H1 (cell line): ENCODE results near the gene BTG3. TPM values are rescaled to one million over a fixed set of nuclear protein-coding genes. Genes with fewer than 3 reads are reported as not detected.

Source experiments
- CTCF ChIA-PET: fragments of 300-600 bp; sonication (Branson Sonifier 250); formaldehyde crosslinking; loops from one replicate; lab custom pipeline; 2021; ENCODE audit not compliant: partially characterized antibody; lab: Charles Lee
- POLR2A ChIA-PET: fragments of 300-600 bp; sonication (Branson Sonifier 250); formaldehyde crosslinking; loops from one replicate; lab custom pipeline; 2021; ENCODE audit warnings: inconsistent platforms; ENCODE audit not compliant: partially characterized antibody; lab: Charles Lee
- DNase-seq, 2 experiments: peaks; one replicate each; pipeline versions ENCODE4 v3.0.0 to v3.0.0-alpha.2; 2010 to 2022; ENCODE audit warnings: low spot score in 2 of 2, low read depth in 1 of 2, mixed read lengths in 1 of 2
- FAIRE-seq: peaks from 2 replicates; lab custom pipeline; 2011; peaks lifted over from hg19 to GRCh38; lab: Jason Lieb, UNC
- H2AFZ ChIP-seq: 2 replicates; pipeline ENCODE4 v1.8.1; 2012; ENCODE audit warnings: low read length, inconsistent platforms
- H2AK5ac ChIP-seq: 2 replicates; pipeline ENCODE4 v1.6.1; 2013; ENCODE audit warnings: low read depth, low read length
- H2BK120ac ChIP-seq: replicated peaks from 2 replicates; pipeline ENCODE3; 2013; ENCODE audit warnings: low read depth, low read length, inconsistent platforms
- H2BK12ac ChIP-seq: 2 replicates; pipeline ENCODE4 v1.6.1; 2013; ENCODE audit warnings: low read depth, low read length
- H2BK15ac ChIP-seq: 2 replicates; pipeline ENCODE4 v1.6.1; 2013; ENCODE audit warnings: low read length
- H2BK20ac ChIP-seq: 2 replicates; pipeline ENCODE4 v1.6.1; 2013; ENCODE audit warnings: low read length
- H2BK5ac ChIP-seq: 2 replicates; pipeline ENCODE4 v1.6.1; 2013; ENCODE audit warnings: low read depth, low read length
- H3K14ac ChIP-seq: 2 replicates; pipeline ENCODE4 v1.6.1; 2013; ENCODE audit warnings: inconsistent platforms; ENCODE audit not compliant: insufficient read length
- H3K18ac ChIP-seq: 2 replicates; pipeline ENCODE4 v1.6.1; 2013; ENCODE audit warnings: low read length; ENCODE audit errors: extremely low read depth
- H3K23ac ChIP-seq: 2 replicates; pipeline ENCODE4 v1.6.1; 2013; ENCODE audit warnings: inconsistent platforms; ENCODE audit not compliant: insufficient read length
- H3K23me2 ChIP-seq: 2 replicates; pipeline ENCODE4 v1.6.1; 2013; ENCODE audit warnings: low read depth, low read length
- H3K27ac ChIP-seq: 2 replicates; pipeline ENCODE4 v1.6.1; 2011; ENCODE audit warnings: low read depth, low read length, inconsistent platforms
- H3K27me3 ChIP-seq, 4 experiments: replicated peaks in 1 of 4; 1 replicate in 1 of 4; 2 replicates in 3 of 4; pipeline versions ENCODE4 v1.6.1 to v1.8.1; 2011 to 2013; ENCODE audit warnings: low read length in 3 of 4, mild to moderate bottlenecking in 3 of 4, inconsistent platforms in 2 of 4, mixed read lengths in 2 of 4, moderate library complexity in 1 of 4; ENCODE audit not compliant: control insufficient read depth in 3 of 4, insufficient read depth in 3 of 4; ENCODE audit errors: extremely low read depth in 1 of 4
- H3K36me3 ChIP-seq, 4 experiments: 2 replicates each; pipeline versions ENCODE4 v1.6.1 to v1.8.1; 2011 to 2013; ENCODE audit warnings: mild to moderate bottlenecking in 4 of 4, low read length in 3 of 4, moderate library complexity in 2 of 4, control low read depth in 1 of 4, inconsistent platforms in 1 of 4; ENCODE audit not compliant: insufficient read depth in 4 of 4, control insufficient read depth in 2 of 4
- H3K4ac ChIP-seq: replicated peaks from 2 replicates; pipeline ENCODE3; 2013; ENCODE audit warnings: low read length, low read depth, mixed read lengths, inconsistent platforms; ENCODE audit not compliant: insufficient read length
- H3K4me1 ChIP-seq, 4 experiments: replicated peaks in 1 of 4; 1 replicate in 1 of 4; 2 replicates in 3 of 4; pipeline versions ENCODE4 v1.6.1 to v1.8.1; 2011 to 2013; ENCODE audit warnings: low read length in 3 of 4, inconsistent platforms in 2 of 4, mixed read lengths in 1 of 4; ENCODE audit not compliant: insufficient read depth in 4 of 4, control insufficient read depth in 3 of 4
- H3K4me2 ChIP-seq, 2 experiments: 2 replicates each; pipeline versions ENCODE4 v1.6.1 to v1.8.1; 2011 to 2013; ENCODE audit warnings: low read depth in 2 of 2, low read length in 2 of 2, control low read depth in 1 of 2, inconsistent platforms in 1 of 2, mild to moderate bottlenecking in 1 of 2; ENCODE audit not compliant: insufficient read depth in 1 of 2
- H3K4me3 ChIP-seq, 4 experiments: fragments of 200-600, 300-600 bp in 1 of 4; sonication (generic), shearing (Covaris generic), sonication (Bioruptor Twin) in 1 of 4; 2 replicates each; pipeline versions ENCODE4 v1.5.1 to v1.8.1; 2011 to 2016; ENCODE audit warnings: low read length in 4 of 4, low read depth in 3 of 4, control low read depth in 2 of 4, inconsistent platforms in 2 of 4, mild to moderate bottlenecking in 2 of 4, mixed read lengths in 1 of 4, moderate library complexity in 1 of 4; ENCODE audit not compliant: insufficient read depth in 2 of 4; ENCODE audit errors: extremely low read depth in 1 of 4
- H3K56ac ChIP-seq: replicated peaks from 2 replicates; pipeline ENCODE3; 2013; ENCODE audit warnings: low read depth, mild to moderate bottlenecking, mixed read lengths, low read length, inconsistent platforms; ENCODE audit not compliant: insufficient read length
- H3K79me1 ChIP-seq: 2 replicates; pipeline ENCODE4 v1.6.1; 2013; ENCODE audit warnings: low read depth, low read length, control low read depth
- H3K79me2 ChIP-seq, 2 experiments: 2 replicates each; pipeline versions ENCODE4 v1.6.1 to v1.8.1; 2012 to 2013; ENCODE audit warnings: low read length in 2 of 2, mild to moderate bottlenecking in 2 of 2, inconsistent platforms in 1 of 2; ENCODE audit not compliant: insufficient read depth in 2 of 2, control insufficient read depth in 1 of 2
- H3K9ac ChIP-seq, 4 experiments: replicated peaks in 1 of 4; 1 replicate in 1 of 4; 2 replicates in 3 of 4; pipeline versions ENCODE4 v1.6.1 to v1.8.1; 2011 to 2013; ENCODE audit warnings: low read depth in 3 of 4, low read length in 3 of 4, control low read depth in 2 of 4, mild to moderate bottlenecking in 2 of 4, moderate library complexity in 2 of 4, inconsistent platforms in 1 of 4; ENCODE audit errors: extremely low read depth in 1 of 4
- H3K9me3 ChIP-seq, 2 experiments: 2 replicates each; pipeline versions ENCODE4 v1.6.1 to v1.8.1; 2012 to 2013; ENCODE audit warnings: mild to moderate bottlenecking in 2 of 2, moderate library complexity in 2 of 2, control low read depth in 1 of 2, inconsistent platforms in 1 of 2, low read depth in 1 of 2, low read length in 1 of 2, mixed read lengths in 1 of 2; ENCODE audit not compliant: insufficient read depth in 2 of 2
- H4K20me1 ChIP-seq, 2 experiments: replicated peaks in 1 of 2; 2 replicates each; pipeline versions ENCODE3 to v1.8.1; 2011 to 2013; ENCODE audit warnings: inconsistent platforms in 2 of 2, low read length in 2 of 2, mild to moderate bottlenecking in 1 of 2; ENCODE audit not compliant: insufficient read depth in 2 of 2, control insufficient read depth in 1 of 2
- H4K5ac ChIP-seq: 2 replicates; pipeline ENCODE4 v1.6.1; 2013; ENCODE audit warnings: low read length, low read depth, mixed read lengths, inconsistent platforms; ENCODE audit not compliant: insufficient read length
- H4K8ac ChIP-seq: 2 replicates; pipeline ENCODE4 v1.8.0; 2013; ENCODE audit warnings: mild to moderate bottlenecking, moderate library complexity, low read length, inconsistent platforms; ENCODE audit not compliant: insufficient read depth; ENCODE audit errors: extremely low read depth
- H4K91ac ChIP-seq: replicated peaks from 2 replicates; pipeline ENCODE3; 2013; ENCODE audit warnings: low read length, mixed read lengths, inconsistent platforms; ENCODE audit not compliant: insufficient read length
- ATF3 ChIP-seq: IDR thresholded peaks from 2 replicates; pipeline ENCODE4 v1.6.1; 2011; ENCODE audit warnings: low read depth, mild to moderate bottlenecking, low read length; ENCODE audit not compliant: insufficient read depth
- BCL11A ChIP-seq, 2 experiments: IDR thresholded peaks; one replicate each; pipeline ENCODE4 v1.6.1; 2011; ENCODE audit warnings: low read depth in 2 of 2, low read length in 2 of 2, mild to moderate bottlenecking in 2 of 2
- EP300 ChIP-seq, 2 experiments: IDR thresholded peaks; 1 replicate in 1 of 2; 2 replicates in 1 of 2; pipeline ENCODE4 v1.6.1; 2011 to 2012; ENCODE audit warnings: low read depth in 2 of 2, low read length in 2 of 2, mild to moderate bottlenecking in 2 of 2, borderline replicate concordance in 1 of 2, inconsistent platforms in 1 of 2, moderate library complexity in 1 of 2
- KDM5A ChIP-seq: fragments of 200-600 bp; IDR thresholded peaks from 2 replicates; pipeline ENCODE4 v1.7.1; 2012; ENCODE audit warnings: mild to moderate bottlenecking, low read length, inconsistent platforms, mixed read lengths
- NRF1 ChIP-seq: IDR thresholded peaks from 2 replicates; pipeline ENCODE4 v1.6.1; 2011; ENCODE audit warnings: mild to moderate bottlenecking, low read depth, low read length, improper control_type of control experiment
- RNF2 ChIP-seq: fragments of 200-900, 300-1000 bp; sonication (generic); IDR thresholded peaks from 2 replicates; pipeline ENCODE4 v1.7.1; 2016; ENCODE audit warnings: borderline replicate concordance, low read depth, mild to moderate bottlenecking, antibody characterized with exemption, low read length; ENCODE audit not compliant: poor library complexity, severe bottlenecking; ENCODE audit errors: missing control alignments
- TBP ChIP-seq: IDR thresholded peaks from 2 replicates; pipeline ENCODE4 v1.6.1; 2011; ENCODE audit warnings: low read depth, low read length, improper control_type of control experiment
- WGBS, 2 experiments: shearing (Covaris generic) in 1 of 2; methylation state at CpG; one replicate each; pipeline versions ENCODE4 v1.1.6 to v1.1.7; 2013 to 2015; ENCODE audit warnings: low lambda C conversion rate in 2 of 2, mixed read lengths in 2 of 2, inconsistent platforms in 1 of 2, low coverage in 1 of 2, missing lambda C conversion rate in 1 of 2; ENCODE audit not compliant: insufficient replicate concordance in 2 of 2, insufficient coverage in 1 of 2, insufficient read length in 1 of 2; ENCODE audit errors: extremely low coverage in 1 of 2, missing lambda C conversion rate in 1 of 2; 5-methylcytosine and 5-hydroxymethylcytosine counted together
- long read RNA-seq, 2 experiments: library from RNA in 1 of 2; library from capped mRNA in 1 of 2; stranded (forward); transcript quantifications; one replicate each; pipeline ENCODE4 v2.0.0, GENCODE V29; 2021; ENCODE audit warnings: inconsistent platforms in 1 of 2
- polyA minus RNA-seq, 3 experiments: library from RNA; depleted of rRNA, polyadenylated mRNA; stranded (reverse); fragments of >200 nt; gene quantifications; 1 replicate in 2 of 3; 2 replicates in 1 of 3; pipeline ENCODE4 v1.2.3, GENCODE V29; 2011
- polyA plus RNA-seq, 7 experiments: library from polyadenylated mRNA; depleted of rRNA in 3 of 7; stranded (reverse) in 5 of 7; unstranded in 2 of 7; fragments of >200 nt in 5 of 7; fragments of 200-250 nt in 2 of 7; gene quantifications; 1 replicate in 5 of 7; 2 replicates in 1 of 7; 4 replicates in 1 of 7; pipeline versions ENCODE4 v1.2.1 to v1.2.3, GENCODE V29; 2011 to 2013; ENCODE audit warnings: missing spikeins in 2 of 7, mixed read lengths in 2 of 7
- total RNA-seq: library from RNA; stranded (reverse); fragmentation: NEBNext Ultra II Directional; extraction: Animal tissue kit (Norgen Biotek cat#: 25700); gene quantifications from 2 replicates; pipeline ENCODE4 v1.2.1, GENCODE V29; 2021

The BTG3 gene
- total RNA-seq (21.6 and 25.9 TPM in 2 replicates), polyA plus RNA-seq (2011; rRNA removed) (7.6 and 13.6 TPM in 2 replicates), polyA minus RNA-seq (2011; rRNA and poly(A)+ RNA removed) (9.7 and 10.2 TPM in 2 replicates)
- 15.9 TPM for polyA plus RNA-seq (2011; cell fraction: cytosol; rRNA removed)
- polyA plus RNA-seq (2011; cell fraction: nucleus; rRNA removed) = 6.0 TPM
- 15.1 to 21.7 TPM (median 16.0 TPM) in 4 replicates for polyA plus RNA-seq (2012, experiment 1 of 2)
- 4.5 TPM for polyA plus RNA-seq (2012, experiment 2 of 2)
- 23.3 TPM for polyA plus RNA-seq (2013, experiment 1 of 2)
- polyA plus RNA-seq (2013, experiment 2 of 2) = 25.1 TPM
- polyA minus RNA-seq (2011; cell fraction: cytosol; rRNA and poly(A)+ RNA removed) = 19.7 TPM
- polyA minus RNA-seq (2011; cell fraction: nucleus; rRNA and poly(A)+ RNA removed) = 36.6 TPM
- long read RNA-seq, experiment 1, transcript BTG3-202 (5 exons, 1,456 nt) = major isoform, 10 of 17 reads
- long read RNA-seq, experiment 1, partial matches to known transcripts = 3 of 17 reads
- long read RNA-seq, experiment 1, other reads (novel, unspliced or antisense) = 2 of 17 reads
- long read RNA-seq, experiment 2, partial matches to known transcripts = 0 of 1 reads
- long read RNA-seq, experiment 2, other reads (novel, unspliced or antisense) = 0 of 1 reads

GRCh38 chr21:17612565-17613241 is at the start of gene BTG3:
Gene BTG3 (minus strand): TSS chr21:17612901. CDS start chr21:17609144, 3,757 bp downstream.
- peak; percentile 17 to 88 for DNase-seq
- Histone ChIP-seq H3K14ac (no peak within 1 kb of the TSS), H3K4ac (no peak within 1 kb of the TSS), H2AFZ (peak within 1 kb of the TSS; percentile 86; the same call in 1 of the 2 replicates), H3K4me2 (peak within 1 kb of the TSS; percentile 73 to 78), H3K79me1 (no peaks in the 10 kb centered on the region), H2BK5ac (no peak within 1 kb of the TSS), H3K9me3 (no peaks in the 10 kb centered on the region), H2BK120ac (no peak within 1 kb of the TSS), H3K56ac (peak within 1 kb of the TSS; percentile 48), H3K79me2 (peaks cover 10 to 45% of the 10 kb centered on the region in 2 experiments), H4K91ac (no peak within 1 kb of the TSS), H2BK20ac (no peak within 1 kb of the TSS), H3K23ac (no peak within 1 kb of the TSS), H2BK15ac (no peak within 1 kb of the TSS), H3K4me1 (peaks cover 0 to 8% (median 1%) of the 10 kb centered on the region in 4 experiments; a peak in 1 of 7 replicates), H2AK5ac (no peak within 1 kb of the TSS), H3K9ac (peak within 1 kb of the TSS; percentile 70 to 89 (median 78)), H2BK12ac (no peak within 1 kb of the TSS; the same call in 1 of the 2 replicates), H3K36me3 (peaks cover under 1 to 13% (median 8%) of the 10 kb centered on the region in 4 experiments; a peak in 4 of 8 replicates), H3K4me3 (peak within 1 kb of the TSS; percentile 70 to 86 (median 76)), H3K23me2 (peaks cover 7% of the 10 kb centered on the region; the same call in 1 of the 2 replicates), H4K20me1 (peaks cover 3 to 4% of the 10 kb centered on the region in 2 experiments), H3K27me3 (peaks cover 0 to 8% (median 5%) of the 10 kb centered on the region in 4 experiments; a peak in 3 of 7 replicates), H4K8ac (peak within 1 kb of the TSS; percentile 97), H4K5ac (peak within 1 kb of the TSS; percentile 91), H3K18ac (peak within 1 kb of the TSS; percentile 80; the same call in 1 of the 2 replicates), H3K27ac (peak within 1 kb of the TSS; percentile 7; the same call in 1 of the 2 replicates)
- WGBS, 2 experiments = 2% methylated on average over 77 of the region's 102 CpGs; no CpG with 5 or more reads in 1 of the 2 experiments
- FAIRE-seq = no peak
- POLR2A ChIA-PET = interaction anchor here (1.3 to 1.4 kb wide), 4 partner anchors 10 to 101 kb away, joined by 3 to 4 read pairs (median 4); partner anchors contain the start of gene CXADR
- CTCF ChIA-PET = interaction anchor here (0.6 kb wide), 1 partner anchor 34 kb away, joined by 3 read pairs; no protein-coding TSS in a partner anchor
- no peak for TF ChIP-seq EP300 (IDR thresholded peaks at IDR 0.05; ENCODE audit: borderline replicate concordance in 1 of 2, low read depth in 2 of 2, low read length in 2 of 2)
- TF ChIP-seq KDM5A = no peak
- TF ChIP-seq NRF1 = 0 out of 2 replicates have a peak, but pooled peaks have one; percentile 2
- peak; percentile 78; the same call in 1 of the 2 replicates for TF ChIP-seq TBP
- no peak for TF ChIP-seq BCL11A (IDR thresholded peaks at IDR 0.05; ENCODE audit: low read depth in 2 of 2, low read length in 2 of 2)
- no peak for TF ChIP-seq ATF3
- TF ChIP-seq RNF2 = no peak
